Neural progenitor cell (in vitro differentiated cells): ENCODE data around the gene NUDT7. TPM values are rescaled to one million over a fixed set of nuclear protein-coding genes. Genes with fewer than 3 reads are reported as not detected.

Source experiments
- DNase-seq: peaks from one replicate; pipeline ENCODE4 v3.0.0-alpha.2; 2016; ENCODE audit warnings: low spot score
- H2AFZ ChIP-seq: fragments of 200-600 bp; sonication (generic); replicated peaks from 2 replicates; pipeline ENCODE4 v1.6.1; 2016; ENCODE audit warnings: antibody characterized with exemption
- H3F3A ChIP-seq: fragments of 200-600 bp; sonication (generic); 2 replicates; pipeline ENCODE4 v1.6.1; 2016; ENCODE audit warnings: antibody characterized with exemption, low read depth
- H3K27ac ChIP-seq: fragments of 200-600 bp; sonication (generic); 2 replicates; pipeline ENCODE4 v1.5.1; 2016; ENCODE audit warnings: mild to moderate bottlenecking
- H3K27me3 ChIP-seq: fragments of 200-600 bp; sonication (generic); 2 replicates; pipeline ENCODE4 v1.6.1; 2016; ENCODE audit warnings: mild to moderate bottlenecking, moderate library complexity
- H3K36me3 ChIP-seq: fragments of 200-600 bp; sonication (generic); 2 replicates; pipeline ENCODE4 v1.5.1; 2016
- H3K4me1 ChIP-seq: fragments of 200-600 bp; sonication (generic); 2 replicates; pipeline ENCODE4 v1.6.1; 2016; ENCODE audit warnings: mixed run types
- H3K4me2 ChIP-seq: fragments of 200-600 bp; sonication (generic); 2 replicates; pipeline ENCODE4 v1.6.1; 2016
- H3K4me3 ChIP-seq: fragments of 200-600 bp; sonication (generic); 2 replicates; pipeline ENCODE4 v1.5.1; 2016
- H3K79me2 ChIP-seq: fragments of 200-600 bp; sonication (generic); 2 replicates; pipeline ENCODE4 v1.6.1; 2016; ENCODE audit warnings: low read depth
- H3K9ac ChIP-seq: fragments of 200-600 bp; sonication (generic); 2 replicates; pipeline ENCODE4 v1.6.1; 2016
- H3K9me3 ChIP-seq: fragments of 200-600 bp; sonication (generic); 2 replicates; pipeline ENCODE4 v1.5.1; 2016; ENCODE audit warnings: low read depth
- H4K20me1 ChIP-seq: fragments of 200-600 bp; sonication (generic); 2 replicates; pipeline ENCODE4 v1.6.1; 2016; ENCODE audit warnings: low read depth
- H3K27ac Mint-ChIP-seq: 3 replicates; pipeline ENCODE4 v1.8.0; 2021; ENCODE audit warnings: mixed read lengths
- H3K27me3 Mint-ChIP-seq: 2 replicates; pipeline ENCODE4 v1.8.0; 2022; ENCODE audit warnings: low read depth, mild to moderate bottlenecking, inconsistent platforms, moderate library complexity, mixed read lengths; ENCODE audit not compliant: insufficient read depth
- H3K36me3 Mint-ChIP-seq: 3 replicates; pipeline ENCODE4 v1.8.0; 2021; ENCODE audit warnings: mixed read lengths
- H3K4me1 Mint-ChIP-seq: 3 replicates; pipeline ENCODE4 v1.8.0; 2021; ENCODE audit warnings: mixed read lengths
- H3K4me3 Mint-ChIP-seq: 3 replicates; pipeline ENCODE4 v1.8.0; 2021; ENCODE audit warnings: mild to moderate bottlenecking, moderate library complexity, mixed read lengths
- H3K9me3 Mint-ChIP-seq: 3 replicates; pipeline ENCODE4 v1.8.0; 2020; ENCODE audit warnings: mixed read lengths
- CTCF ChIP-seq: fragments of 200-600 bp; sonication (generic); IDR thresholded peaks from 2 replicates; pipeline ENCODE4 v1.5.1; 2017; ENCODE audit warnings: antibody characterized with exemption, mild to moderate bottlenecking
- EZH2 ChIP-seq: fragments of 200-600 bp; sonication (generic); IDR thresholded peaks from 2 replicates; pipeline ENCODE4 v1.6.1; 2017; ENCODE audit warnings: antibody characterized with exemption, mild to moderate bottlenecking, moderate library complexity
- EZH2phosphoT487 ChIP-seq: fragments of 200-600 bp; sonication (generic); IDR thresholded peaks from 2 replicates; pipeline ENCODE4 v1.6.1; 2017; ENCODE audit warnings: antibody characterized with exemption
- total RNA-seq: library from RNA; depleted of rRNA; stranded (reverse); fragments of >200 nt; gene quantifications from 2 replicates; pipeline ENCODE4 v1.2.3, GENCODE V29; 2015; ENCODE audit warnings: low replicate concordance

NUDT7 gene
- total RNA-seq, 1 donor from 2014 or later, result 10.8 TPM

- TF ChIP-seq EZH2phosphoT487 (no peak), CTCF (no peak), EZH2 (no peak)
- no peaks in the 10 kb centered on the region for H3F3A ChIP-seq
- no peaks in the 10 kb centered on the region for H3K36me3 ChIP-seq
- H3K9ac ChIP-seq, result no peak overlapping the region
- no peaks in the 10 kb centered on the region for H3K4me1 ChIP-seq
- H4K20me1 ChIP-seq, result no peaks in the 10 kb centered on the region
- no peaks in the 10 kb centered on the region for H3K9me3 Mint-ChIP-seq
- H3K27ac Mint-ChIP-seq, result no peak overlapping the region
- no peak overlapping the region for H3K4me3 ChIP-seq
- no peak overlapping the region for H3K27ac ChIP-seq
- H3K27me3 Mint-ChIP-seq, result peaks cover 4% of the 10 kb centered on the region
- peaks cover 3% of the 10 kb centered on the region for H3K4me1 Mint-ChIP-seq
- no peak overlapping the region for H2AFZ ChIP-seq
- H3K4me3 Mint-ChIP-seq, result no peak overlapping the region
- no peaks in the 10 kb centered on the region for H3K27me3 ChIP-seq
- DNase-seq, result no peak
- H3K9me3 ChIP-seq, result no peaks in the 10 kb centered on the region
- no peaks in the 10 kb centered on the region for H3K79me2 ChIP-seq
- H3K4me2 ChIP-seq, result no peak overlapping the region
- no peaks in the 10 kb centered on the region for H3K36me3 Mint-ChIP-seq
Observed at GRCh38 chr16:77775911-77776909, 53.9 kb downstream of the NUDT7 start.

GRCh38 chr16:77777745-77778144 lies 55.4 kb downstream of the NUDT7 start:
- no peaks in the 10 kb centered on the region for H3K36me3 Mint-ChIP-seq
- Histone ChIP-seq H3K27ac (no peak overlapping the region), H3K9me3 (no peaks in the 10 kb centered on the region), H3K4me1 (no peaks in the 10 kb centered on the region), H3K4me3 (no peak overlapping the region), H3F3A (no peaks in the 10 kb centered on the region), H3K79me2 (no peaks in the 10 kb centered on the region), H2AFZ (no peak overlapping the region), H4K20me1 (no peaks in the 10 kb centered on the region), H3K27me3 (no peaks in the 10 kb centered on the region), H3K9ac (no peak overlapping the region), H3K36me3 (no peaks in the 10 kb centered on the region), H3K4me2 (no peak overlapping the region)
- no peak overlapping the region for H3K27ac Mint-ChIP-seq
- H3K27me3 Mint-ChIP-seq, result peaks cover 4% of the 10 kb centered on the region
- no peak for DNase-seq
- TF ChIP-seq EZH2phosphoT487 (no peak), CTCF (no peak), EZH2 (no peak)
- H3K9me3 Mint-ChIP-seq, result no peaks in the 10 kb centered on the region
- no peak overlapping the region for H3K4me3 Mint-ChIP-seq
- H3K4me1 Mint-ChIP-seq, result no peaks in the 10 kb centered on the region

DNA sequence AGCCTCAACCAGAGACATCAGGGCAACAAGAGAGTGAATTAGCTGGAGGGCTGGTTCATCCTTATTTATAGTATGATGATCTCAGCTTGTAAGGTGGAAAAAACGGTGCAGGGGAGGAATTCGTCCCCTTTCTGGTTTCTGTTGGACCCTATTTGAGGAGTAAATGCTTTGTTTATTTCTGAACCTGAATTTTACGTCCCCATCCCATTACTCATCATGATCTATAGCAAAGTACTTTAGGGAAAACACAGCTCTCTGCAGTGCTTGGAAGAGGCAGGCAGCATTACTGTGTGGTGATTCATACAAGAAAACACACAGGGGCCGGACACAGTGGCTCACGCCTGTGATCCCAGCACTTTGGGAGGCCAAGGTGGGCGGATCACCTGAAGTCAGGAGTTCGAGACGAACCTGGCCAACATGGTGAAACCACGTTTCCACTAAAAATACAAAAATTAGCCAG lies 58.1 kb downstream of the NUDT7 start:
- no peak overlapping the region for H3K9ac ChIP-seq
- no peaks in the 10 kb centered on the region for H3K4me1 Mint-ChIP-seq

More for the DNA sequence above, 58.1 kb downstream of the NUDT7 start:
- no peak for DNase-seq
- Histone ChIP-seq H3K27me3 (no peaks in the 10 kb centered on the region), H3K9me3 (no peaks in the 10 kb centered on the region), H2AFZ (no peak overlapping the region), H3K27ac (no peak overlapping the region), H3K4me3 (no peak overlapping the region), H3F3A (no peaks in the 10 kb centered on the region), H3K79me2 (no peaks in the 10 kb centered on the region), H3K4me2 (no peak overlapping the region), H4K20me1 (no peaks in the 10 kb centered on the region), H3K4me1 (no peaks in the 10 kb centered on the region), H3K36me3 (no peaks in the 10 kb centered on the region)
- no peak overlapping the region for H3K27ac Mint-ChIP-seq
- no peak for TF ChIP-seq EZH2phosphoT487
- TF ChIP-seq CTCF, result no peak
- no peak for TF ChIP-seq EZH2
- peaks cover 4% of the 10 kb centered on the region for H3K27me3 Mint-ChIP-seq
- H3K36me3 Mint-ChIP-seq, result no peaks in the 10 kb centered on the region
- no peak overlapping the region for H3K4me3 Mint-ChIP-seq
- peaks cover 6% of the 10 kb centered on the region for H3K9me3 Mint-ChIP-seq
